Measurements from ENCODE around the gene MATN3. TPM values are rescaled to one million over a fixed set of nuclear protein-coding genes. Genes with fewer than 3 reads are reported as not detected.

Gene MATN3
- total and polyA plus RNA-seq, 2 of the 13 experiments (the other 11 are each of a cell fraction or from before 2014, with no cell fraction given): 36.1 to 208 TPM

- TF ChIP-seq PHF21A (CRISPR knock-in tag; IDR thresholded peaks at IDR 0.05) (peak; percentile 63; the same call in 1 of the 2 replicates), MIER3 (CRISPR knock-in tag; IDR thresholded peaks at IDR 0.05; ENCODE audit: borderline replicate concordance) (no peak), PLRG1 (conservative IDR thresholded peaks at IDR 0.05) (no peak), PAXIP1 (CRISPR knock-in tag; conservative IDR thresholded peaks at IDR 0.05) (peak; percentile 78), ATF4 (CRISPR knock-in tag; IDR thresholded peaks at IDR 0.05) (0 out of 4 replicates have a peak, but pooled peaks of 1 of the 2 experiments have one; percentile 17), NCOA2 (CRISPR knock-in tag; IDR thresholded peaks at IDR 0.05) (peak; percentile 96), ZNF3 (CRISPR knock-in tag; IDR thresholded peaks at IDR 0.05) (no peak), ZNF619 (CRISPR knock-in tag; IDR thresholded peaks at IDR 0.05) (no peak), FOXO1 (CRISPR knock-in tag; IDR thresholded peaks at IDR 0.05) (peak; percentile 14; the same call in 1 of the 2 replicates), SMARCE1 (IDR thresholded peaks at IDR 0.05; ENCODE audit: borderline replicate concordance) (no peak), ZNF33A (CRISPR knock-in tag; IDR thresholded peaks at IDR 0.05; ENCODE audit: borderline replicate concordance) (peak; percentile 82; the same call in 1 of the 2 replicates), MATR3 (CRISPR knock-in tag; IDR thresholded peaks at IDR 0.05) (no peak), TERF1 (CRISPR knock-in tag; IDR thresholded peaks at IDR 0.05) (0 out of 2 replicates have a peak, but pooled peaks have one; percentile 63), ZNF296 (CRISPR knock-in tag; conservative IDR thresholded peaks at IDR 0.05) (no peak), ERF (CRISPR knock-in tag; IDR thresholded peaks at IDR 0.05) (0 out of 2 replicates have a peak, but pooled peaks have one; percentile 24), NPAS2 (CRISPR knock-in tag; IDR thresholded peaks at IDR 0.05; ENCODE audit: borderline replicate concordance) (no peak), ZNF567 (CRISPR knock-in tag; IDR thresholded peaks at IDR 0.05; ENCODE audit: borderline replicate concordance) (no peak), ZNF605 (CRISPR knock-in tag; IDR thresholded peaks at IDR 0.05) (peak; percentile 49; the same call in 1 of the 2 replicates), CENPX (CRISPR knock-in tag; IDR thresholded peaks at IDR 0.05) (no peak), MAFK (conservative IDR thresholded peaks at IDR 0.05 in 1 of 2, IDR thresholded peaks at IDR 0.05 in 1 of 2; ENCODE audit: low read length in 2 of 2) (no peak), BCLAF1 (IDR thresholded peaks at IDR 0.05) (no peak), ELF1 (CRISPR knock-in tag; IDR thresholded peaks at IDR 0.05) (no peak; the same call in 1 of the 2 replicates), FOSL2 (CRISPR knock-in tag; IDR thresholded peaks at IDR 0.05) (peak; percentile 30; the same call in 1 of the 2 replicates)
Observed at GRCh38 chr2:20013126-20013849, 820 bp upstream of the MATN3 start (continued).

All from HepG2 (cell line).